Peyer's patch (tissue), 4 donors: ENCODE results near the gene ABCG8. TPM values are rescaled to one million over a fixed set of nuclear protein-coding genes. Genes with fewer than 3 reads are reported as not detected.

Experiments
- DNase-seq, 3 donors: peaks; one replicate each; pipeline ENCODE4 v3.0.0-alpha.2; 2017 to 2019
- H3K27ac ChIP-seq, 4 donors: fragments of 200-600 bp; sonication (generic); one replicate each; pipeline ENCODE4 v1.5.1; 2016 to 2019
- H3K27me3 ChIP-seq, 2 donors: fragments of 200-600 bp; sonication (generic); one replicate each; pipeline ENCODE4 v1.5.1; 2019
- H3K36me3 ChIP-seq, 3 donors: fragments of 200-600 bp; sonication (generic); one replicate each; pipeline ENCODE4 v1.5.1; 2016 to 2019
- H3K4me1 ChIP-seq, 4 donors: fragments of 200-600 bp; sonication (generic); one replicate each; pipeline ENCODE4 v1.5.1; 2016 to 2019
- H3K4me3 ChIP-seq, 4 donors: fragments of 200-600 bp; sonication (generic); 1 replicate in 3 of 4; 2 replicates in 1 of 4; pipeline ENCODE4 v1.5.1; 2016 to 2019; ENCODE audit warnings: mild to moderate bottlenecking in 1 of 4
- H3K9me3 ChIP-seq, 4 donors: fragments of 200-600 bp; sonication (generic); one replicate each; pipeline ENCODE4 v1.5.1; 2016 to 2019; ENCODE audit warnings: mild to moderate bottlenecking in 1 of 4
- CTCF ChIP-seq, 6 experiments: fragments of 450-650 bp in 4 of 6; fragments of 200-600 bp in 2 of 6; sonication (generic) in 1 of 6; IDR thresholded peaks; one replicate each; pipeline ENCODE4 v1.5.1; 2017 to 2019; ENCODE audit warnings: antibody characterized with exemption in 6 of 6, mild to moderate bottlenecking in 3 of 6, moderate library complexity in 1 of 6
- POLR2A ChIP-seq, 2 donors: fragments of 450-650 bp; IDR thresholded peaks; one replicate each; pipeline ENCODE4 v1.5.1; 2017; ENCODE audit warnings: antibody characterized with exemption in 2 of 2, mild to moderate bottlenecking in 2 of 2, moderate library complexity in 2 of 2
- total RNA-seq, 4 donors: library from RNA; depleted of rRNA; stranded (reverse); fragments of >200 nt; gene quantifications; one replicate each; pipeline ENCODE4 v1.1.0, GENCODE V29; 2016

The ABCG8 gene
- total RNA-seq, 4 donors from 2014 or later: 3.3 to 31.5 (median 16.4) TPM

GRCh38 chr2:43825841-43826240, 12.9 kb upstream of the ABCG8 start:
- DNase-seq: no peak
- Histone ChIP-seq H3K9me3 (no peaks in the 10 kb centered on the region), H3K4me3 (no peak overlapping the region), H3K36me3 (no peaks in the 10 kb centered on the region), H3K27me3 (no peaks in the 10 kb centered on the region), H3K27ac (no peak overlapping the region), H3K4me1 (no peaks in the 10 kb centered on the region)
- TF ChIP-seq CTCF (IDR thresholded peaks at IDR 0.05): no peak
- TF ChIP-seq POLR2A (IDR thresholded peaks at IDR 0.05): no peak

GRCh38 chr2:43826305-43827250, 12.2 kb upstream of the ABCG8 start:
- Histone ChIP-seq H3K27ac (no peak overlapping the region), H3K4me1 (no peaks in the 10 kb centered on the region), H3K36me3 (no peaks in the 10 kb centered on the region), H3K9me3 (no peaks in the 10 kb centered on the region), H3K4me3 (no peak overlapping the region), H3K27me3 (no peaks in the 10 kb centered on the region)
- no peak for DNase-seq
- TF ChIP-seq CTCF (IDR thresholded peaks at IDR 0.05) (no peak), POLR2A (IDR thresholded peaks at IDR 0.05) (no peak)

GRCh38 chr2:43831543-43832294, 7.1 kb upstream of the ABCG8 start:
- DNase-seq: peak in 1 of 3 donors; percentile 68
- no peaks in the 10 kb centered on the region for H3K36me3 ChIP-seq
- H3K4me3 ChIP-seq: peak overlapping the region in 3 of 4 donors; percentile 14 to 53 (median 49)
- H3K27ac ChIP-seq: peak overlapping the region in 3 of 4 donors; percentile 51 to 74 (median 57)
- TF ChIP-seq CTCF (IDR thresholded peaks at IDR 0.05) (no peak), POLR2A (IDR thresholded peaks at IDR 0.05) (peak; percentile 24 to 26)
- no peaks in the 10 kb centered on the region for H3K9me3 ChIP-seq
- no peaks in the 10 kb centered on the region for H3K27me3 ChIP-seq
- H3K4me1 ChIP-seq: peaks cover 0 to 3% (median 0%) of the 10 kb centered on the region in 4 donors

GRCh38 chr2:43832457-43832856, 6.3 kb upstream of the ABCG8 start:
- Histone ChIP-seq H3K4me3 (peak overlapping the region in 2 of 4 donors; percentile 49 to 53), H3K27me3 (no peaks in the 10 kb centered on the region), H3K9me3 (no peaks in the 10 kb centered on the region), H3K27ac (peak overlapping the region in 3 of 4 donors; percentile 51 to 74 (median 57)), H3K4me1 (peaks cover 0 to 3% (median 0%) of the 10 kb centered on the region in 4 donors), H3K36me3 (no peaks in the 10 kb centered on the region)
- TF ChIP-seq CTCF (IDR thresholded peaks at IDR 0.05): no peak
- peak in 1 of 2 donors; percentile 16 for TF ChIP-seq POLR2A (IDR thresholded peaks at IDR 0.05)
- peak in 2 of 3 donors; percentile 58 to 70 for DNase-seq

- no peak for DNase-seq
- Histone ChIP-seq H3K4me1 (no peaks in the 10 kb centered on the region), H3K27me3 (no peaks in the 10 kb centered on the region), H3K4me3 (no peak overlapping the region), H3K27ac (no peak overlapping the region), H3K36me3 (no peaks in the 10 kb centered on the region), H3K9me3 (no peaks in the 10 kb centered on the region)
- TF ChIP-seq CTCF (IDR thresholded peaks at IDR 0.05) (no peak), POLR2A (IDR thresholded peaks at IDR 0.05) (no peak)
Observed at GRCh38 chr2:43837033-43837432, 1.7 kb upstream of the ABCG8 start.
